ENCODE data around the gene FOXP1.
"Not testable (repeated sequence)": the region's sequence is repeated elsewhere in the genome, so short reads cannot be mapped to it uniquely, and the experiment has no call there.

FOXP1 gene

DNA sequence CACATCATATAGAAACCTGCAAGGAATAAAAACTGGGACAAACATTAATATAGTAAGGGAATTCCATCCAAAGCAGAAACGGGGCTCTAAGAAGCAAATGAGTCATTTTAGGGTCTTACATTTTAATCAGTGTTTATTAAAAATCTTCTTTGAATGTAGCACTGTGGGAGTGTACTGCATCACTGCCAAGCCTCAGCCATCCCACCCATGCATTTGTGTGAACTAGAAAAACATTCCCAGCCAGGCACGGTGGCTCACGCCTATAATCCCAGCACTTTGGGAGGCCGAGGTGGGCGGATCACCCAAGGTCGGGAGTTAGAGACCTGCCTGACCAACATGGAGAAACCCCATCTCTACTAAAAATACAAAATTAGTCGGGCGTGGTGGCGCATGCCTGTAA is 57.1 kb downstream of the FOXP1 start:
- DNase-seq, result not testable (repeated sequence)

- no peak for DNase-seq
Observed at GRCh38 chr3:71525391-71525790, 58.1 kb downstream of the FOXP1 start.

DNA sequence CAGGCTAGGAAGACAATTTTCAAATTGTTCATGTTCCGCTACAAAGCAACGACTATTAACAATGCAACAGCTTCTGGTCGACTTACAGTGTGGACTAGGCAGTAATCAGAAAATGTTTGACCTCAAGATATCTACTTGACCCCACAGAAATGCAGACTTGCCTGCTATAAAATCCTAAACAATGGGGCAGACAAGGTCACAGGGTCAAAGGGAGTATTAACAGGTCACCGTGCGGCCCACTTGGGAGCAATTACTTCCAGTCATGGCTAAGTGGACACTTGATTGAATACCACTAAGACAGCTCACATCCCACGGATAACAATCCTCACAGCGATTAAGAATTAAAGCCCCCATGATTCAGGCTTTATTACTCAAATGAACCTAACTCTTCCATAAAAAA is 58.9 kb downstream of the FOXP1 start:
- DNase-seq, result no peak

DNA sequence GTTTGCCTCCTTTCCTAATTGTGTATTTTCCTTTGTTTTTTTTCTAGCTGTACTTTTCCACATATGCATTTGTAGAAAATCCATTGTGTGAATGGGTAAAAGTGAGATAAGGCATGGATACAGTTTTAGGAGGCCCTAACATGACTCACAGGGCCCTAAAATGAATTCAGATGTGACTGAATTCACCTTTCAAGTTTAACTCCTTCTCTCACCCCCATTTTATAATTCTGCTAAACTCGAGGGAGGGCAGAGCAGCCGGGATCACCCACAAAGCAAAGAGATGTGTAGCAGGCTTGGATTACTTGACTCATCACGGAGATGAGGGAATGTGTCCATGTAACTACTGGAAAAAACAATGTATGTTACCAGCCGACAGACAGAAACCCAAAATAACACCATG is 59.9 kb downstream of the FOXP1 start:
- no peak for DNase-seq

GRCh38 chr3:71521940-71522876 is 61.3 kb downstream of the FOXP1 start:
- no peak for DNase-seq

GRCh38 chr3:71521021-71521352 is 62.5 kb downstream of the FOXP1 start:
- DNase-seq, result no peak

- peak; percentile 22 for DNase-seq
Observed at GRCh38 chr3:71520161-71521020, 63.1 kb downstream of the FOXP1 start.

GRCh38 chr3:71518089-71518488 is 65.4 kb downstream of the FOXP1 start:
- DNase-seq, result no peak

- DNase-seq, result peak; percentile 44
Observed at GRCh38 chr3:71517271-71517791, 66.2 kb downstream of the FOXP1 start.

DNA sequence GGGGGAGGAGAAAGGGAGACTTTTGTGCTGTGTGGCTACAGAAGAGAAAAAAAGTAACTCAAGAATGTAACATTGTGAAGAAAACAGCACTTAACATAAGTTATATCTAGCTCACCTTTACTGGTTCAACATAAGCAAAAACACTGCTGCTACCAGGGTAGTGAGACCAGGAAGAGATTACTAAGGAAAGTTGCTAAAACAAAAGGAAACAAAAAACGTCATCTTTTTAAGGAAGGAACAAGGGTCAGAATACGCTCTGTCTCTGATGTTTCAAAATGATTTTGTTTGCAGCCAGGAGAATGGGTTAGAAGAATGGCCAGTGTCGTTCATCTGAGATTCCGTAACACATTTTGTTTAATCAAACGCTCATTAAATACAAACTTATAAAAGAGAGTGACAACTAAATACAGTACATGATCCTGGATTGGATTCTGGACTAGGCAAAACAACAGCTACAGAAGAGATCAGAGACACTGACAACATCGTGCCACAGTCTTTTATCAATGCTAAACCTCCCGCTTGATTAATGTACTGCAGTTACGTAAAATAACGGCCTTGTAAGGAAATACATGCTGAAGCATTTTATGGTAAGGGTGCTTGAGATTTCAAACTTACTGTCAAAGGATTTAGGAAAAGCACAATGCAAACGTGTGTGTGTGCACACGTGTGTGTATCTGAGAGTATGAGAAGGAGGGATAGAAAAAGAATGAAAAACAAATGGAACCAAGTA is 67.7 kb downstream of the FOXP1 start:
- DNase-seq, result no peak

- DNase-seq, result no peak
Observed at GRCh38 chr3:71514621-71515020, 68.9 kb downstream of the FOXP1 start.

- DNase-seq, result no peak
Observed at GRCh38 chr3:71513515-71513914, 70.0 kb downstream of the FOXP1 start.

GRCh38 chr3:71513081-71513480 is 70.4 kb downstream of the FOXP1 start:
- no peak for DNase-seq

GRCh38 chr3:71512544-71512943 is 71.0 kb downstream of the FOXP1 start:
- no peak for DNase-seq

GRCh38 chr3:71512000-71512399 is 71.5 kb downstream of the FOXP1 start:
- DNase-seq, result no peak

GRCh38 chr3:71511446-71511845 is 72.1 kb downstream of the FOXP1 start:
- DNase-seq, result no peak

DNA sequence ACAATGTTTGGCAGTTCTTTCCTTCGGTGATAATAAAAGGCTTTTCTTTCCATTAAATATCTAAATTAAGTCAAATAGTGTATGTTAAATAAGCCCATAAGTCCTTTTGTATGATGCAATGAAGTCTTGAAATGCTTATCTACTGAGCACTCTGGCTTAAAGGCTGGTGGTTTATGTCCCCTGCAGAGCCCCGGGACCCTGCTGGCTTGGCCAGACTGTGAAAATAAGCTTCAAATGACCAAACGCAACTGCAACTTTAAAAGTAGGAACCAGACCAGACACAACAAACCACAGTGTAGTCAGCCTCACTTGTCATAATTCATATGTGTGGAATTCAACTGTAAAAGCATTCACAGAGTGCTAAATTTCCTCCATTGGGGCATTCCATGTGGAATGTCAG is 72.5 kb downstream of the FOXP1 start:
- DNase-seq, result no peak

DNA sequence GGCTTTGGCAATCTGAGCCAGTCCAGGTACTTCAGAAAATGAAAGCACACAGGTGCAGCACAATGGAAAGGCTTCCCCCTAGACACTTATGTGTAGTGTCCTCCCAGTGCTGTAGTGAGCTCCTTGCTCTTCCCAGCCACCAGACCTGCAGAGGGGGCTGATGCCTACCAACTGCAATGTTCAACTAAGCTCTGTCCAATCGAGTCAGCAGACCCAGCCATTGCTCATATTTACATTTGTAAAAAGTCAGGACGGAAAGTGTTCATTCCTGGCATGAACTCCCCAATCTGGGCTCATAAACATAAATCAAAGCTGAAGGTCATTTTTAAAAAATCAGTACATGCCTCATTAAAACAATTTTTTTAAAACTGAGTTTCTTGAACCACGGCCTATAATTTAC is 73.0 kb downstream of the FOXP1 start:
- DNase-seq, result no peak

DNA sequence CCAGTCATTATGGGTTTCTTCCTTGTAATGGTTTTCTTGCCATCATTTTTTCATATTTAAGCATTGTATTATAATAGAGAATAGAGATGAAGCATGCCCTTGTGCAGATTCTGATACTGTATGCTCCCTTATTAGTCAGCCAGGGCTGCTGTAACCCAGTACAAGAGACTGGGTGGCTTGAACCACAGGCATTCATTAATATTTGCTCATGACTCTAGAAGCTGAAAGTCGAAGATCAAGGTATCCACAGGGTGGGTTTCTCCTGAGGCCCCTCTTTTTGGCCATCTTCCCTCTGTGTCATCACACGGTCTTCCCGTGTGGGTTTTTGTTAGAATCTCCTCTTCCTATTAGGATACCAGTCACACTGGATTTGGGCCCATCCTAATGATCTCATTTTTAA is 74.5 kb downstream of the FOXP1 start:
- no peak for DNase-seq

DNA sequence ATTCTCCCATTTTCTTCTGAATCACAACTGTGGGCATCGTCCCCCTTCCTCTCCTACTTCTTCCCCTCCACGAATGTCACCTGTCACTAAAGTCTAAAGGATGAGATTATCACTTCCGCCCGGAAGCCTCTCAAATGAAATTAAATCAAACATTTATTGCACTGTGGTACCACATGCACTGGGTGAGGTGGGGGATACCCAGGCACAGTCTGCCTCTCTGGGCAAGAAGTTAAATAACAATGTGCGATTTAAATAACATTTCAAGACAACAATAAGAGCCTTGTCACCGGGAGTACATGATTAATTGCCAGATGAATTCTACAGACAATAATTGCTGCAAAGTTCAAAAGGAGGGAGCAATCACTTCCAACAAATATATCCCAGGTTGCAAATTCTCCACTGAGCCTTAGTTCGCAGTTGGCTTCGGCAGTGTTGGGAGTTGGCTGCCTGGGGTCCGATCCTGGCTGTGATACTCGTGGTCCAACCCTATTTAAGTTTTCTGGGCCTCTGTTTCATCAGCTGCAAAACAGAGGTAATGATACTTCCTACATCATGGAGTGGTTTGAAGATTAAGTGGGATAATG is 77.7 kb downstream of the FOXP1 start:
- no peak for DNase-seq

GRCh38 chr3:71504250-71505036 is 79.1 kb downstream of the FOXP1 start:
- DNase-seq, result no peak

All from NCI-H526 treated with DMSO at 0.1 percent for 48 hours (cell line).